HepG2 (cell line): Measurements from ENCODE around the gene SGIP1. TPM values are rescaled to one million over a fixed set of nuclear protein-coding genes. Genes with fewer than 3 reads are reported as not detected.

Experiments
- ATAC-seq: fragments of 200-7000 bp; cut with Tn5 transposase; 3 replicates; pipeline ENCODE4 v1.9.1; 2020; ENCODE audit warnings: mild to moderate bottlenecking, moderate library complexity
- BruUV-seq: library from RNA; stranded (reverse); fragments of 400-500 nt; replicated peaks from 2 replicates; lab custom pipeline; 2021; lab: Mats Ljungman, UMichigan
- CTCF ChIA-PET: fragments of 300-600 bp; formaldehyde crosslinking; extraction: SDS; loops from one replicate; lab custom pipeline; 2021; ENCODE audit warnings: low total read pairs, inconsistent platforms, low intra/inter-chr PET ratio; lab: Yijun Ruan, JAX
- POLR2A ChIA-PET: fragments of 350-600 bp; sonication (Branson Sonifier 250); formaldehyde crosslinking; loops from one replicate; lab custom pipeline; 2020; ENCODE audit warnings: antibody characterized with exemption, inconsistent platforms; lab: Yijun Ruan, JAX
- DNase-seq: peaks from one replicate; pipeline ENCODE4 v3.0.0-alpha.2; 2015; ENCODE audit warnings: low spot score
- FAIRE-seq: peaks from 3 replicates; lab custom pipeline; 2011; peaks lifted over from hg19 to GRCh38; lab: Jason Lieb, UNC
- H2AFZ ChIP-seq: one replicate; pipeline ENCODE4 v1.6.1; 2011; ENCODE audit warnings: low read length, inconsistent platforms
- H3K27ac ChIP-seq: fragments of 300-600 bp; 3 replicates; pipeline ENCODE4 v1.8.0; 2011; ENCODE audit warnings: mixed run types, mild to moderate bottlenecking, mixed read lengths, low read length, inconsistent platforms; ENCODE audit not compliant: insufficient read depth; ENCODE audit errors: extremely low read length
- H3K27me3 ChIP-seq, 2 experiments: fragments of 200-600 bp in 1 of 2; 2 replicates in 1 of 2; 3 replicates in 1 of 2; pipeline versions ENCODE4 v1.6.0 to v1.8.0; 2011; ENCODE audit warnings: low read length in 2 of 2, mild to moderate bottlenecking in 2 of 2, moderate library complexity in 2 of 2, inconsistent platforms in 1 of 2; ENCODE audit not compliant: insufficient read depth in 2 of 2, control insufficient read depth in 1 of 2
- H3K36me3 ChIP-seq, 2 experiments: fragments of 200-600 bp in 1 of 2; replicated peaks in 1 of 2; 2 replicates in 1 of 2; 3 replicates in 1 of 2; pipeline versions ENCODE4 v1.5.1 to v1.8.0; 2011; ENCODE audit warnings: low read length in 2 of 2, inconsistent platforms in 1 of 2; ENCODE audit not compliant: insufficient read depth in 2 of 2, control insufficient read depth in 1 of 2
- H3K4me1 ChIP-seq: 2 replicates; pipeline ENCODE4 v1.5.1; 2012; ENCODE audit warnings: low read length, inconsistent platforms; ENCODE audit not compliant: insufficient read depth
- H3K4me2 ChIP-seq: 2 replicates; pipeline ENCODE4 v1.6.0; 2011; ENCODE audit warnings: low read depth, low read length, inconsistent platforms
- H3K4me3 ChIP-seq, 3 experiments: fragments of 200-600 bp in 1 of 3; sonication (generic), shearing (Covaris generic) in 1 of 3; replicated peaks in 1 of 3; 2 replicates each; pipeline ENCODE4 v1.5.1; 2011 to 2016; ENCODE audit warnings: low read length in 3 of 3, inconsistent platforms in 2 of 3, low read depth in 2 of 3, mild to moderate bottlenecking in 2 of 3, control low read depth in 1 of 3, mixed read lengths in 1 of 3; ENCODE audit not compliant: insufficient read depth in 1 of 3
- H3K79me2 ChIP-seq: one replicate; pipeline ENCODE4 v1.6.1; 2011; ENCODE audit warnings: low read length, inconsistent platforms; ENCODE audit not compliant: insufficient read depth
- H3K9ac ChIP-seq: 2 replicates; pipeline ENCODE4 v1.6.0; 2011; ENCODE audit warnings: mild to moderate bottlenecking, low read depth, low read length, inconsistent platforms; ENCODE audit not compliant: insufficient read depth
- H3K9me3 ChIP-seq: 2 replicates; pipeline ENCODE4 v1.5.1; 2012; ENCODE audit warnings: mild to moderate bottlenecking, low read length
- H4K20me1 ChIP-seq: 2 replicates; pipeline ENCODE4 v1.6.0; 2011; ENCODE audit warnings: inconsistent platforms, mild to moderate bottlenecking, low read length, moderate library complexity; ENCODE audit not compliant: insufficient read depth
- CENPX ChIP-seq: sonication (generic); formaldehyde crosslinking; IDR thresholded peaks from 2 replicates; pipeline ENCODE4 v1.9.0; 2021; ENCODE audit warnings: mild to moderate bottlenecking, missing genetic modification reagents, moderate library complexity
- DPF2 ChIP-seq: sonication (generic); formaldehyde crosslinking; IDR thresholded peaks from 2 replicates; pipeline ENCODE4 v1.4.0; 2020; ENCODE audit warnings: mild to moderate bottlenecking, low read depth, missing genetic modification reagents, borderline replicate concordance
- GMEB2 ChIP-seq: IDR thresholded peaks from 2 replicates; pipeline ENCODE4 v1.6.1; 2016; ENCODE audit warnings: missing biosample characterization, missing genetic modification reagents, low read depth
- HMGXB3 ChIP-seq: sonication (generic); formaldehyde crosslinking; IDR thresholded peaks from 2 replicates; pipeline ENCODE4 v1.4.0; 2020; ENCODE audit warnings: missing genetic modification reagents, borderline replicate concordance
- KLF9 ChIP-seq: IDR thresholded peaks from 2 replicates; pipeline ENCODE4 v1.6.1; 2016; ENCODE audit warnings: low read depth
- MEF2D ChIP-seq: sonication (generic); formaldehyde crosslinking; IDR thresholded peaks from 2 replicates; pipeline ENCODE4 v1.5.1; 2020; ENCODE audit warnings: mild to moderate bottlenecking, missing genetic modification reagents
- RAD51 ChIP-seq: fragments of 450-650 bp; IDR thresholded peaks from 2 replicates; pipeline ENCODE4 v1.6.1; 2016; ENCODE audit warnings: borderline replicate concordance
- THYN1 ChIP-seq: sonication (generic); formaldehyde crosslinking; IDR thresholded peaks from 2 replicates; pipeline ENCODE4 v1.8.1; 2023; ENCODE audit warnings: low read depth, mild to moderate bottlenecking, moderate library complexity, missing genetic modification reagents, borderline replicate concordance
- ZNF3 ChIP-seq: IDR thresholded peaks from 2 replicates; pipeline ENCODE4 v1.7.0; 2017; ENCODE audit warnings: inconsistent platforms
- ZNF383 ChIP-seq: sonication (generic); formaldehyde crosslinking; IDR thresholded peaks from 2 replicates; pipeline ENCODE4 v1.4.0; 2020; ENCODE audit warnings: missing genetic modification reagents, mild to moderate bottlenecking, borderline replicate concordance
- ZNF660 ChIP-seq: sonication (generic); formaldehyde crosslinking; IDR thresholded peaks from 2 replicates; pipeline ENCODE4 v1.5.1; 2020; ENCODE audit warnings: mild to moderate bottlenecking, low read depth, missing genetic modification reagents, borderline replicate concordance
- ZSCAN9 ChIP-seq: IDR thresholded peaks from 2 replicates; pipeline ENCODE4 v1.6.1; 2016; ENCODE audit warnings: borderline replicate concordance
- WGBS: methylation state at CpG from one replicate; pipeline ENCODE4 v1.1.6; 2017; ENCODE audit warnings: low lambda C conversion rate; 5-methylcytosine and 5-hydroxymethylcytosine counted together
- in situ Hi-C: cut with HindIII; loops from 2 replicates; pipeline ENCODE4 v1.10.0; 2017; ENCODE audit warnings: low pct_unique_long_range_greater_than_20kb; ENCODE audit not compliant: extremely low pct_ligation_motif_present
- intact Hi-C: fragments of 100-400 bp; cut with micrococcal nuclease; formaldehyde crosslinking; loops from one replicate; pipeline ENCODE4 v1.10.0; 2022; ENCODE audit not compliant: unreplicated experiment
- polyA plus RNA-seq, 8 experiments: library from polyadenylated mRNA; depleted of rRNA in 3 of 8; stranded (reverse) in 7 of 8; unstranded in 1 of 8; fragments of >200 nt; fragmentation: Illumina TruSeq in 4 of 8; extraction: Trizol in 4 of 8; gene quantifications; 2 replicates each; pipeline versions ENCODE4 v1.2.1 to v1.2.3, GENCODE V29; 2011 to 2016; ENCODE audit warnings: low read depth in 4 of 8, missing spikeins in 1 of 8, mixed read lengths in 1 of 8; ENCODE audit not compliant: insufficient read depth in 1 of 8
- total RNA-seq, 5 experiments: library from RNA; depleted of rRNA; stranded (reverse); fragments of >200 nt; fragmentation: Illumina TruSeq; extraction: Trizol; gene quantifications; 2 replicates each; pipeline ENCODE4 v1.2.3, GENCODE V29; 2016; ENCODE audit warnings: low read depth in 1 of 5
- TF ChIP-seq, protein P1 (sequence below): sonication (generic); formaldehyde crosslinking; IDR thresholded peaks from 2 replicates; pipeline ENCODE4 v1.4.0; 2020; ENCODE audit warnings: missing genetic modification reagents

SGIP1 gene
- total and polyA plus RNA-seq, 2 of the 13 experiments (the other 11 are each of a cell fraction or from before 2014, with no cell fraction given), result not detected

DNA sequence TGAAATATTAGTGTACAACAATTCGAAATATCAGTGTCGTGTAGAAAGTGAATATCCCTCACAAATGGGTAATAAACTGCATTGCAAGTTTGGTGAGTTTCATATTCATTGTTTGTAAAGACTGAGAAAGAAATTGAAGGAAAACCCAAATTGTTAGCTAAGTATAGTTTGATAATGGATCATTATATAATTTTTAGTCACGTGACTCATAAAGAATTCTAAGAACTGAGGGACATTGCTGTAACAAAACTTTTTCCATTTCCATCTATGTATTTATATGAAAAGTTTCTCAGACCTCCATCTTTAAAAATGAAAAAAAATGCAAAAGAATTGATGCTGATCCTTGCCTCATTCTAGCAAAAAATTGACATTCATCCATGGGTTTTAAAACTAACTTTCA is 36.0 kb upstream of the SGIP1 start:
- in situ Hi-C loops (no loop called here), intact Hi-C loops (no loop called here)
- no peak overlapping the region for H2AFZ ChIP-seq
- no TSS peak for BruUV-seq
- no peaks in the 10 kb centered on the region for H3K79me2 ChIP-seq
- ATAC-seq (no peak), DNase-seq (no peak), FAIRE-seq (no peak)
- H3K4me3 ChIP-seq, result no peak overlapping the region
- H4K20me1 ChIP-seq, result no peaks in the 10 kb centered on the region
- peak; percentile 84 for TF ChIP-seq RAD51
- no peak for TF ChIP-seq CENPX (CRISPR knock-in tag)
- TF ChIP-seq MEF2D (CRISPR knock-in tag), result no peak
- TF ChIP-seq ZNF660 (CRISPR knock-in tag), result no peak
- no peak for TF ChIP-seq THYN1 (CRISPR knock-in tag)
- TF ChIP-seq DPF2, result no peak
- TF ChIP-seq, protein P1, sequence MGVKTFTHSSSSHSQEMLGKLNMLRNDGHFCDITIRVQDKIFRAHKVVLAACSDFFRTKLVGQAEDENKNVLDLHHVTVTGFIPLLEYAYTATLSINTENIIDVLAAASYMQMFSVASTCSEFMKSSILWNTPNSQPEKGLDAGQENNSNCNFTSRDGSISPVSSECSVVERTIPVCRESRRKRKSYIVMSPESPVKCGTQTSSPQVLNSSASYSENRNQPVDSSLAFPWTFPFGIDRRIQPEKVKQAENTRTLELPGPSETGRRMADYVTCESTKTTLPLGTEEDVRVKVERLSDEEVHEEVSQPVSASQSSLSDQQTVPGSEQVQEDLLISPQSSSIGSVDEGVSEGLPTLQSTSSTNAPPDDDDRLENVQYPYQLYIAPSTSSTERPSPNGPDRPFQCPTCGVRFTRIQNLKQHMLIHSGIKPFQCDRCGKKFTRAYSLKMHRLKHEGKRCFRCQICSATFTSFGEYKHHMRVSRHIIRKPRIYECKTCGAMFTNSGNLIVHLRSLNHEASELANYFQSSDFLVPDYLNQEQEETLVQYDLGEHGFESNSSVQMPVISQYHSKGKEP, result no peak
- CTCF ChIA-PET, result no interaction called here
- 3% methylated on average over 3 of the region's 3 CpGs for WGBS
- no peak overlapping the region for H3K4me2 ChIP-seq
- POLR2A ChIA-PET, result no interaction called here
- no peaks in the 10 kb centered on the region for H3K36me3 ChIP-seq
- no peaks in the 10 kb centered on the region for H3K4me1 ChIP-seq
- no peaks in the 10 kb centered on the region for H3K27me3 ChIP-seq
- H3K27ac ChIP-seq, result no peak overlapping the region
- no peak overlapping the region for H3K9ac ChIP-seq
- H3K9me3 ChIP-seq, result no peaks in the 10 kb centered on the region

GRCh38 chr1:66500301-66500700 is 33.7 kb upstream of the SGIP1 start:
- H2AFZ ChIP-seq, result no peak overlapping the region
- no peaks in the 10 kb centered on the region for H3K79me2 ChIP-seq
- H3K27ac ChIP-seq, result no peak overlapping the region
- POLR2A ChIA-PET, result no interaction called here
- ATAC-seq, result no peak
- 5% methylated on average over 1 of the region's 1 CpG for WGBS
- no peaks in the 10 kb centered on the region for H3K27me3 ChIP-seq
- H3K36me3 ChIP-seq, result no peaks in the 10 kb centered on the region
- H3K9me3 ChIP-seq, result no peaks in the 10 kb centered on the region
- CTCF ChIA-PET, result no interaction called here
- H3K9ac ChIP-seq, result no peak overlapping the region
- H3K4me3 ChIP-seq, result no peak overlapping the region
- no peak overlapping the region for H3K4me2 ChIP-seq
- intact Hi-C loops, result loop anchor here (5.0 kb wide), 2 partner anchors 227 to 248 kb away; no protein-coding TSS in a partner anchor
- in situ Hi-C loops, result no loop called here
- H3K4me1 ChIP-seq, result no peaks in the 10 kb centered on the region
- no peak for FAIRE-seq
- no TSS peak for BruUV-seq
- DNase-seq, result no peak
- H4K20me1 ChIP-seq, result no peaks in the 10 kb centered on the region
- no peak for TF ChIP-seq KLF9 (CRISPR knock-in tag)
- TF ChIP-seq ZNF3 (CRISPR knock-in tag), result no peak
- TF ChIP-seq GMEB2 (CRISPR knock-in tag), result no peak
- no peak for TF ChIP-seq ZSCAN9 (CRISPR knock-in tag)
- TF ChIP-seq HMGXB3 (CRISPR knock-in tag), result no peak
- TF ChIP-seq ZNF383, result no peak
